K562 (cell line): ENCODE measurements around the gene RNGTT.

Experiments
- SETDB1 ChIP-seq: IDR thresholded peaks from one replicate; pipeline ENCODE4 v1.6.1; 2012; ENCODE audit warnings: low read length, control low read depth, inconsistent platforms
- SMAD1 ChIP-seq: fragments of 150-350 bp; IDR thresholded peaks from 2 replicates; pipeline ENCODE4 v1.6.1; 2014; ENCODE audit warnings: low read length, low read depth; ENCODE audit not compliant: partially characterized antibody
- TAF1 ChIP-seq: IDR thresholded peaks from 2 replicates; pipeline ENCODE4 v1.6.1; 2011; ENCODE audit warnings: mild to moderate bottlenecking, low read length, moderate library complexity; ENCODE audit not compliant: insufficient read depth, control insufficient read depth, severe bottlenecking; ENCODE audit errors: extremely low read depth
- ZNF561 ChIP-seq: fragments of 450-650 bp; formaldehyde crosslinking; conservative IDR thresholded peaks from 2 replicates; pipeline ENCODE4 v1.4.0; 2020; ENCODE audit warnings: mild to moderate bottlenecking, moderate library complexity

GRCh38 chr6:88869263-88870020 lies 94.0 kb downstream of the RNGTT start:
- no peak for TF ChIP-seq TAF1
- no peak for TF ChIP-seq SETDB1
- no peak for TF ChIP-seq SMAD1
- TF ChIP-seq ZNF561 (CRISPR knock-in tag) = no peak
